ENCODE data around the gene KIAA1549. TPM values are rescaled to one million over a fixed set of nuclear protein-coding genes. Genes with fewer than 3 reads are reported as not detected.

Gene KIAA1549
- total and polyA plus RNA-seq, 12 donors = 0.49 to 2.1 (median 1.6) TPM

DNA sequence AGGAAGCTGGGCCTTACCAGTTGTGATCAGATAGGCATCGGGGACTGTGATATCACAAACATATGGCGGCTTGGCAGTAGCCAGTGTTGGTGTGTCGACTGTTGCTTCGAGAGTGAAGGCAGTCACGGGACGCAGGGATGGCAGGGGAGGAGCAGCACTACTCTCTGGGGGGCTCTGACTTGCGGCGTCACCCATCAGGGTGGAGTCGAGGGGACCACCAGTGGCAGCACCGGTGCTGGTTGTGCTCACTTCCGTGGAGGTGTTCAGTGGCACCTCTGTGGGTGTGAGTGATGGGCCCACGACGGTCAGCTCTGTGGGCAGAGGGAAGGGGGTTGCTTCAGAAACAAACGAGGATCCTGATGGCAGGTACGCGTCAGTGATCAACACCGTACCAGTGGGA, 64.5 kb downstream of the KIAA1549 start:
- TF ChIP-seq, protein P1, sequence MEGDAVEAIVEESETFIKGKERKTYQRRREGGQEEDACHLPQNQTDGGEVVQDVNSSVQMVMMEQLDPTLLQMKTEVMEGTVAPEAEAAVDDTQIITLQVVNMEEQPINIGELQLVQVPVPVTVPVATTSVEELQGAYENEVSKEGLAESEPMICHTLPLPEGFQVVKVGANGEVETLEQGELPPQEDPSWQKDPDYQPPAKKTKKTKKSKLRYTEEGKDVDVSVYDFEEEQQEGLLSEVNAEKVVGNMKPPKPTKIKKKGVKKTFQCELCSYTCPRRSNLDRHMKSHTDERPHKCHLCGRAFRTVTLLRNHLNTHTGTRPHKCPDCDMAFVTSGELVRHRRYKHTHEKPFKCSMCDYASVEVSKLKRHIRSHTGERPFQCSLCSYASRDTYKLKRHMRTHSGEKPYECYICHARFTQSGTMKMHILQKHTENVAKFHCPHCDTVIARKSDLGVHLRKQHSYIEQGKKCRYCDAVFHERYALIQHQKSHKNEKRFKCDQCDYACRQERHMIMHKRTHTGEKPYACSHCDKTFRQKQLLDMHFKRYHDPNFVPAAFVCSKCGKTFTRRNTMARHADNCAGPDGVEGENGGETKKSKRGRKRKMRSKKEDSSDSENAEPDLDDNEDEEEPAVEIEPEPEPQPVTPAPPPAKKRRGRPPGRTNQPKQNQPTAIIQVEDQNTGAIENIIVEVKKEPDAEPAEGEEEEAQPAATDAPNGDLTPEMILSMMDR (IDR thresholded peaks at IDR 0.05) = no peak
- WGBS, 2 donors = 90 to 93% methylated on average over 17 of the region's 17 CpGs
- no peaks in the 10 kb centered on the region for H3K27me3 ChIP-seq
- peaks cover 0 to 4% (median 0%) of the 10 kb centered on the region in 11 donors for H3K9me3 ChIP-seq
- ATAC-seq = no peak
- no peak overlapping the region for H3K27ac ChIP-seq
- no peak overlapping the region for H3K4me3 ChIP-seq
- no peak for DNase-seq
- peaks cover 0 to 10% (median 0%) of the 10 kb centered on the region in 9 donors for H3K36me3 ChIP-seq
- intact Hi-C loops (cut with DNase I) = no loop called here
- H3K4me1 ChIP-seq = no peaks in the 10 kb centered on the region

DNA sequence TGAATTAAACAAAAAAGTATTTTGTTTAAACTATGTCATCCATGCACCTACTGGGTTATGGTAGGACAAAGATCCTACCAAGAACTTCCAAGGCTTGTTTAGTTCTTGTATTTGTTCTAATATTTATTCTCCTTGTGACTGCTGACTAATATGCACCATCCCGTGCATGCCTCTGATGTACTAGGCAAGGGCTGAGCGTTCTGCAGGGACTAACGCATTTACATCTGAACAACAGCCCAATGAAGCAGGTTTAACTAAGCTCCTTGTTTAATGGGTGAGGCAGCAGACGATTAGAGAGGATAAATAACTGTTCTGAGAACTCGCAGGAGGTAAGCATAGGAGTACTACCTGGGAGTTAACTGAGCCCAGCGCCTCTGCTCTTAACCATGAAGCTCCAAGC, 64.9 kb downstream of the KIAA1549 start:
- peaks cover 0 to 10% (median 0%) of the 10 kb centered on the region in 9 donors for H3K36me3 ChIP-seq
- DNase-seq = no peak
- WGBS, 2 donors = 95 to 97% methylated on average over 6 of the region's 6 CpGs
- H3K27ac ChIP-seq = no peak overlapping the region
- no peaks in the 10 kb centered on the region for H3K27me3 ChIP-seq
- TF ChIP-seq, protein P1 (IDR thresholded peaks at IDR 0.05) = no peak
- peaks cover 0 to 4% (median 0%) of the 10 kb centered on the region in 11 donors for H3K9me3 ChIP-seq
- ATAC-seq = no peak
- no peaks in the 10 kb centered on the region for H3K4me1 ChIP-seq
- no peak overlapping the region for H3K4me3 ChIP-seq
- intact Hi-C loops (cut with DNase I) = no loop called here

DNA sequence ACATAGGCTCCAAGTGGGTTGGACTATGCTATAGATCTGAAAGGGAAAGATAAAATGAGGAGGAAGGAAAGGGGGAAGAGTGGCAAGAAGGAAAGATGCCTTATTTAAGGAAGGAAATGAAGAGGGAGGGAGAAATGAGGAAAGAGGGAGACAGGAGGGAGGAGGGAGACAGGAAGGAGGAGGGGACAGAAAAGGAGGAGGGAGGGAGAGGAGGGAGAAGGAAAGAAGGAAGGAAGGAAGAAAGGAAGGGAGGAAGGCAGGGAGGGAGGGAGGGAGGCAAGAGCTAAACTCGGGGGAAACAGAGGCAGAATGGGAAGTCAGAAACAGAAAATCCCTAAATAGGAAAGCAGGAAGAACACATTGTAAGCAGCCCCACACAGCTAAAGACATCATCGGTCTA, 67.4 kb downstream of the KIAA1549 start:
- peaks cover 0 to 4% (median 0%) of the 10 kb centered on the region in 11 donors for H3K9me3 ChIP-seq
- TF ChIP-seq, protein P1 (IDR thresholded peaks at IDR 0.05) = no peak

DNA sequence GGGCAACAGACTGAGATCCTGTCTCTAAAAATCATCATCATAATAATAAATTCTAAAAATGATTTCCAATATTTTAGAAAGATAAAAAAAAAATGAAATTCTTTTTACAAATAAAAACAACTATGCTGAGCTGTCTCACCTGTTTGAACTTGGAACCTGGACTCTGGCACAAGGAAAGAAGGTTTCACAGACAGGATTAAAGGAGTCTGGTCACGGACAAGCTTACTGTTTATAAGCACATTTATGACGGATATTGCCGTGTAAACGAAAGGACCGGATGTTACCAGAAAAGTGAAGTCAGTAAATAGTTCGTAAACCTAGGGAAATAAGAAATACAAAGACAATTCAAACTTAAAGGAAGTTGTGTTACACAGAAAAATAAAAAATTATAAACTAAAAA, 70.2 kb downstream of the KIAA1549 start:
- no peak for DNase-seq

More for the DNA sequence above, 67.4 kb downstream of the KIAA1549 start:
- Histone ChIP-seq H3K36me3 (peaks cover 0 to 10% (median 0%) of the 10 kb centered on the region in 9 donors), H3K27me3 (no peaks in the 10 kb centered on the region), H3K4me1 (no peaks in the 10 kb centered on the region), H3K4me3 (no peak overlapping the region), H3K27ac (no peak overlapping the region)
- no peak for ATAC-seq
- WGBS, 2 donors = 68 to 81% methylated on average over 2 of the region's 2 CpGs
- intact Hi-C loops (cut with DNase I) = no loop called here
- no peak for DNase-seq

More for the DNA sequence above, 70.2 kb downstream of the KIAA1549 start:
- WGBS, 2 donors = 81 to 89% methylated on average over 6 of the region's 6 CpGs
- ATAC-seq = no peak
- H3K9me3 ChIP-seq = peaks cover 0 to 4% (median 0%) of the 10 kb centered on the region in 11 donors
- no peak overlapping the region for H3K4me3 ChIP-seq
- intact Hi-C loops (cut with DNase I) = no loop called here
- no peaks in the 10 kb centered on the region for H3K27me3 ChIP-seq
- TF ChIP-seq, protein P1 (IDR thresholded peaks at IDR 0.05) = no peak
- no peaks in the 10 kb centered on the region for H3K36me3 ChIP-seq
- no peak overlapping the region for H3K27ac ChIP-seq
- no peaks in the 10 kb centered on the region for H3K4me1 ChIP-seq
